HG03457 (cell line): Measurements from ENCODE around the gene DYNC2H1.

Experiments used
- ATAC-seq: cut with Tn5 transposase; IDR thresholded peaks from one replicate; pipeline ENCODE4 v1.9.1; 2021; ENCODE audit warnings: moderate number of reproducible peaks; ENCODE audit not compliant: unreplicated experiment

DYNC2H1 gene

DNA sequence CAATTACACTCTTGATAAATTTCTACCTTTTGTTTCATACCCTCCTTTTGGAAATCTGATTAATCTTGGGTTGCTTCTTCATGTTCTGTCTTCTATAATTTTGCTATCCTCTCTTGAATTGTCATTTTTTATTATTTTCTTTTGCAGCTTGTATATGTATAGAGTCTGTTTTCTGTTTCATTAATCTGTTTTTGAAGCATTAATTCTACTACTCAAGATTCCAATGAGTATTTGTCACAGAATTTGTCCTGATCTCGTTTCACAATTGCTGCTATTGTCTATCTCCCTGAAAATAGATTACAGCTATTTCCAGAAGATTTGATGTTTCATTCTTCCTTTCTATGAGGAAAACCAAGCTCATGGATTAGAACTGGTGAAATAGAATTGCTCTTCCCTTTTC lies 406.1 kb downstream of the DYNC2H1 start:
- no peak for ATAC-seq

DNA sequence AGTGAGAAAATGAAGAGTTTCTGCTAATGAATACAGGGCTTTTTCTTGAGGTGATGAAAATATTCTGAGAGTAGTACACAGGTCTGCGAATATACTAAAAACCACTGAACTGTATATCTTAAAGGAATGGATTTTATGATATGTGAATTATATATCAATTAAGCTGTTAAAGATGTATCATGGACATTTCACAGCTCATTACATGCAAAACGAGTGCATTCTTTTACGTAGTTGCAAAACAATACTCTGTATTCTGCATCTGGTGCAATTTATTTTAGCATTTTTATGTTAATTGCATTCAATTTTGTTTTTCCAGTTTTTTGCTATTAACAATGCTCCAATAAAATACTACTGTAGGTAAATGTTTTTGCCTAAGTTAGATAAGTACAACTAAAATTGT lies 411.6 kb downstream of the DYNC2H1 start:
- ATAC-seq = no peak

DNA sequence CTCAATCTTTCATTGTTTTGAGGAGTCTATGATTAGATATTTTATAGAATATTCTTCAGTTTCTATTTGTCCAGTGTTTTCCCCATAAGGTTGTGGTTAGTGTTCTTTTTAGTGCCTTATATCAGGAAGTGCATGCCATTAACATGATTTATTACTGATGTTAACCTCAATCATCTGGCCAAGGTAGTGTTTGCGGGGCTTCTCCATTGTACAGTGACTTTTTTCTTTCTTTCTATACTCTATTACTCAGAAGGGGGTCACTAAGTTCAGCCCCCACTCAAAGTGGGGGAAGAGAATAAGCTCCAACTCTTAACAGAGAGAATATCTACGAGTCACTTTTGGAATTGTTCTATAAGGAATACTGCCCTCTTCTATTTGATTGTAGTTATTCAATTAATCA lies 415.8 kb downstream of the DYNC2H1 start:
- no peak for ATAC-seq

DNA sequence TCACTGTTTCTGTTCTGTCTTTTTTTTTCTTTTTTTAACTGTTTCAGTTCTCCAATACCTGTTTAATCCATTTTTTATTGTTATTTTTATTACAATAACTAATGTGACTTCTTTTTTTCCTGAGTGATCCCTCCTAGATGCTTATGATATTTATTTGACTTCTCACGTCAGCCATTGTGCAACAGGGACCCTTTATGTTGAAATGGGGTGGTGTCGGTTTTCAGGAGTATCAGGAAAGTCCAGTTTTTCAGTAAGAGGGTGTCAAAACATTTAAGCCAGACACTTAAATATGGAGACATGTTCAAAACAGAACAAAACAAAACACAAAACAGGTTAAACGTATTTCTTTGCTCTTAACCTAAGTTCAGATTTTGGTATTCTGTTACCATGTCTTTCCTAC lies 418.8 kb downstream of the DYNC2H1 start:
- no peak for ATAC-seq

DNA sequence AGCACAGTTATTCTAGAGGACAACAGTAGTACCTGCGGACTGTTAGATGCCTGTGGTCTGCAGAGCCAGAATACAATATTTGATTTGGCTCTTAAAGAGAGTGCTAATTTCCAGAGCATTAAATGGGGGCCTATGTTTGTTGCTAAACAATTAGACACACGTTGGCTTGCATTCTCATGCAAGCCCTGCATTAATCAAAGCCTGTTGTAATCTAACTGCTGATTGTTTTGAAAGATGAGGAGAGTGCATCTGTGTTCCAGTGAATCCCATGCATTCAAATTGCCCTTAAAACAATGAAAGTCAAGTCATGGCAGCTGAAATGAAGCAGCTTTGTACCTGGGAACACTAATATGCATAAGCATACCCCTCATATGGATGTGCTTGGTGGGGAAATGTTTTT lies 419.4 kb downstream of the DYNC2H1 start:
- ATAC-seq = no peak

DNA sequence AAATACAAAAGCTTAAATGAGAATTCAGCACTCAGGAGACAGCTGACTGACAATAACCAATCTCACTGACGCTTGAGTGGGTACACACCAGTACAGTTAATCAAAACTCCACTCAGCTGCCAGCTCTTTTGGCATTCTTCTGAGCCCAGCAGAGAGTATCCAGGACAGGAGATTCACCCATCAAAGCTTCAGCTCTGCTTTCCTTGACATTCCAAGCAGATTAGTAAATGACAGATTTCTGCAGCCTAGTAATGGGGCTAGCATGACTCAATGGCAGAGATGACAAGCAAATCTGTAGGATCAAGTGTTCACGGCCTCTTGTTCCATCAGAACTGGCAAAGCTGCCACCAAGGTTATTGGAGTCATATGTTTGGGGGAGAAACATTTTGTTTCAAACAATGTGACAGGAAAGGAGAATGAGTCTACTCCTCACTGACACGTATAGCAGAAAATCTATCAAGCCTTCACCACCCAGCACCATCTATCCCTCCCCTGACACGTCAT lies 420.0 kb downstream of the DYNC2H1 start:
- ATAC-seq = no peak
